Keratinocyte (primary cell): ENCODE data around the gene ZMIZ1. TPM values are rescaled to one million over a fixed set of nuclear protein-coding genes. Genes with fewer than 3 reads are reported as not detected.
A peak's percentile ranks its signal among the peaks of the same experiment; 100 is the strongest.

Experiments used
- DNase-seq: peaks from one replicate; pipeline ENCODE4 v3.0.0-alpha.2; 2011; ENCODE audit warnings: low read depth, missing footprints, low spot score
- FAIRE-seq: peaks from 2 replicates; lab custom pipeline; 2011; peaks lifted over from hg19 to GRCh38; lab: Jason Lieb, UNC
- H2AFZ ChIP-seq: 2 replicates; pipeline ENCODE4 v1.6.0; 2012; ENCODE audit warnings: low read length, control low read depth, inconsistent platforms; ENCODE audit not compliant: control insufficient read depth
- H3K27ac ChIP-seq: 2 replicates; pipeline ENCODE4 v1.5.1; 2011; ENCODE audit warnings: low read length; ENCODE audit not compliant: control insufficient read depth, insufficient read depth
- H3K27me3 ChIP-seq: 3 replicates; pipeline ENCODE4 v1.6.0; 2011; ENCODE audit warnings: low read length; ENCODE audit not compliant: control insufficient read depth, insufficient read depth; ENCODE audit errors: extremely low read depth
- H3K36me3 ChIP-seq, 2 experiments: 2 replicates in 1 of 2; 3 replicates in 1 of 2; pipeline ENCODE4 v1.5.1; 2011; ENCODE audit warnings: low read length in 2 of 2, mild to moderate bottlenecking in 1 of 2; ENCODE audit not compliant: control insufficient read depth in 2 of 2, insufficient read depth in 2 of 2; ENCODE audit errors: extremely low read depth in 1 of 2
- H3K4me1 ChIP-seq: 3 replicates; pipeline ENCODE4 v1.5.1; 2011; ENCODE audit warnings: low read length; ENCODE audit not compliant: control insufficient read depth, insufficient read depth; ENCODE audit errors: extremely low read depth
- H3K4me2 ChIP-seq: 3 replicates; pipeline ENCODE4 v1.6.0; 2011; ENCODE audit warnings: low read depth, low read length; ENCODE audit not compliant: control insufficient read depth, insufficient read depth; ENCODE audit errors: extremely low read depth
- H3K4me3 ChIP-seq, 3 experiments: fragments of 200-600 bp in 1 of 3; sonication (generic) in 1 of 3; 2 replicates in 2 of 3; 3 replicates in 1 of 3; pipeline ENCODE4 v1.5.1; 2011 to 2016; ENCODE audit warnings: low read length in 3 of 3, mild to moderate bottlenecking in 3 of 3, control low read depth in 2 of 3, inconsistent platforms in 1 of 3, low read depth in 1 of 3, mixed read lengths in 1 of 3, mixed run types in 1 of 3, moderate library complexity in 1 of 3; ENCODE audit not compliant: control insufficient read depth in 2 of 3, insufficient read depth in 2 of 3; ENCODE audit errors: extremely low read depth in 1 of 3
- H3K79me2 ChIP-seq: 2 replicates; pipeline ENCODE4 v1.6.0; 2012; ENCODE audit warnings: low read length; ENCODE audit not compliant: control insufficient read depth, insufficient read depth
- H3K9ac ChIP-seq: 3 replicates; pipeline ENCODE4 v1.6.0; 2011; ENCODE audit warnings: low read length; ENCODE audit not compliant: control insufficient read depth, insufficient read depth; ENCODE audit errors: extremely low read depth
- H3K9me1 ChIP-seq: 3 replicates; pipeline ENCODE4 v1.6.0; 2011; ENCODE audit warnings: low read length; ENCODE audit not compliant: control insufficient read depth, insufficient read depth; ENCODE audit errors: extremely low read depth
- H3K9me3 ChIP-seq: 2 replicates; pipeline ENCODE4 v1.5.1; 2012; ENCODE audit warnings: low read depth, low read length; ENCODE audit not compliant: control insufficient read depth
- H4K20me1 ChIP-seq: 3 replicates; pipeline ENCODE4 v1.6.0; 2011; ENCODE audit warnings: low read length; ENCODE audit not compliant: control insufficient read depth, insufficient read depth; ENCODE audit errors: extremely low read depth
- CTCF ChIP-seq, 3 experiments: IDR thresholded peaks in 1 of 3; conservative IDR thresholded peaks in 1 of 3; optimal IDR thresholded peaks in 1 of 3; 2 replicates in 2 of 3; 3 replicates in 1 of 3; pipeline versions ENCODE3 to v1.5.1; 2011; ENCODE audit warnings: low read length in 3 of 3, mild to moderate bottlenecking in 3 of 3, moderate library complexity in 2 of 3, control low read depth in 1 of 3, inconsistent platforms in 1 of 3; ENCODE audit not compliant: insufficient read depth in 2 of 3; ENCODE audit errors: extremely low read depth in 1 of 3
- EZH2 ChIP-seq: IDR thresholded peaks from one replicate; pipeline ENCODE4 v1.6.1; 2012; ENCODE audit warnings: inconsistent platforms, mild to moderate bottlenecking, low read length, moderate library complexity
- dilution Hi-C: fragments of 300-500 bp; cut with MboI; formaldehyde crosslinking; loops from one replicate; pipeline ENCODE4 v1.7.0; 2020; ENCODE audit warnings: low sequenced_read_pairs; ENCODE audit not compliant: extremely low pct_ligation_motif_present
- polyA plus RNA-seq, 5 experiments: library from polyadenylated mRNA; depleted of rRNA in 3 of 5; stranded (reverse) in 3 of 5; stranded (forward) in 1 of 5; unstranded in 1 of 5; fragments of >200 nt; gene quantifications; 1 replicate in 1 of 5; 2 replicates in 3 of 5; 3 replicates in 1 of 5; pipeline versions ENCODE4 v1.2.1 to v1.2.3, GENCODE V29; 2011 to 2012; ENCODE audit warnings: missing spikeins in 2 of 5, low read depth in 1 of 5, low replicate concordance in 1 of 5

ZMIZ1 gene
- polyA plus RNA-seq, 1 donor (not counting 4 experiments of a cell fraction or from before 2014, with no cell fraction given), result 1.8 TPM

- no peak overlapping the region for H3K9ac ChIP-seq
- no peak for TF ChIP-seq CTCF (optimal IDR thresholded peaks at IDR 0.05 in 1 of 3, IDR thresholded peaks at IDR 0.05 in 1 of 3, conservative IDR thresholded peaks at IDR 0.05 in 1 of 3; ENCODE audit: extremely low read depth in 1 of 3, insufficient read depth in 2 of 3, low read length in 3 of 3)
- TF ChIP-seq EZH2, result no peak
- H3K9me3 ChIP-seq, result no peaks in the 10 kb centered on the region
- no peak overlapping the region for H3K4me3 ChIP-seq
- H3K4me1 ChIP-seq, result peaks cover 8% of the 10 kb centered on the region
- H3K36me3 ChIP-seq, result peaks cover 10 to 20% of the 10 kb centered on the region in 2 experiments
- H3K27me3 ChIP-seq, result no peaks in the 10 kb centered on the region
- DNase-seq, result no peak
- no peak for FAIRE-seq
- H3K79me2 ChIP-seq, result no peaks in the 10 kb centered on the region
- H3K9me1 ChIP-seq, result no peaks in the 10 kb centered on the region
- H4K20me1 ChIP-seq, result no peaks in the 10 kb centered on the region
- H3K27ac ChIP-seq, result no peak overlapping the region
- no peak overlapping the region for H3K4me2 ChIP-seq
- H2AFZ ChIP-seq, result no peak overlapping the region
- dilution Hi-C loops, result no loop called here
Observed at GRCh38 chr10:79310200-79310865, 241.6 kb downstream of the ZMIZ1 start.

- TF ChIP-seq CTCF (optimal IDR thresholded peaks at IDR 0.05 in 1 of 3, IDR thresholded peaks at IDR 0.05 in 1 of 3, conservative IDR thresholded peaks at IDR 0.05 in 1 of 3; ENCODE audit: extremely low read depth in 1 of 3, insufficient read depth in 2 of 3, low read length in 3 of 3) (no peak), EZH2 (no peak)
- Histone ChIP-seq H3K79me2 (no peaks in the 10 kb centered on the region), H3K9me3 (no peaks in the 10 kb centered on the region), H3K4me3 (peak overlapping the region in 1 of 3 experiments; percentile 40), H3K4me2 (no peak overlapping the region), H3K36me3 (peaks cover 10 to 20% of the 10 kb centered on the region in 2 experiments), H2AFZ (no peak overlapping the region), H4K20me1 (no peaks in the 10 kb centered on the region), H3K9me1 (no peaks in the 10 kb centered on the region), H3K4me1 (peaks cover 9% of the 10 kb centered on the region), H3K27ac (no peak overlapping the region), H3K9ac (no peak overlapping the region), H3K27me3 (no peaks in the 10 kb centered on the region)
- dilution Hi-C loops, result no loop called here
- DNase-seq (no peak), FAIRE-seq (no peak)
Observed at GRCh38 chr10:79310911-79311573, 242.3 kb downstream of the ZMIZ1 start.
